ENCODE measurements around the gene CPSF7.
A peak's percentile ranks its signal among the peaks of the same experiment; 100 is the strongest.
"Not testable (repeated sequence)": the region's sequence is repeated elsewhere in the genome, so short reads cannot be mapped to it uniquely, and the experiment has no call there.

The CPSF7 gene

GRCh38 chr11:61445516-61445915 lies 15.7 kb upstream of the CPSF7 start:
- DNase-seq (ENCODE audit: low read depth): no peak
- TF ChIP-seq CTCF (conservative IDR thresholded peaks at IDR 0.05; ENCODE audit: low read depth, low read length): no peak
- H3K4me3 ChIP-seq (ENCODE audit: low read depth, low read length): no peak overlapping the region

- no peak for DNase-seq (ENCODE audit: low read depth)
- TF ChIP-seq CTCF (conservative IDR thresholded peaks at IDR 0.05; ENCODE audit: low read depth, low read length): no peak
- no peak overlapping the region for H3K4me3 ChIP-seq (ENCODE audit: low read depth, low read length)
Measured at GRCh38 chr11:61442616-61443015, 12.8 kb upstream of the CPSF7 start.

GRCh38 chr11:61439615-61440014 lies 9.8 kb upstream of the CPSF7 start:
- no peak for TF ChIP-seq CTCF (conservative IDR thresholded peaks at IDR 0.05; ENCODE audit: low read depth, low read length)
- no peak overlapping the region for H3K4me3 ChIP-seq (ENCODE audit: low read depth, low read length)
- DNase-seq (ENCODE audit: low read depth): no peak

- no peak for TF ChIP-seq CTCF (conservative IDR thresholded peaks at IDR 0.05; ENCODE audit: low read depth, low read length)
- DNase-seq (ENCODE audit: low read depth): no peak
- H3K4me3 ChIP-seq (ENCODE audit: low read depth, low read length): no peak overlapping the region
Measured at GRCh38 chr11:61437496-61437895, 7.7 kb upstream of the CPSF7 start.

- not testable (repeated sequence) for DNase-seq (ENCODE audit: low read depth)
Measured at GRCh38 chr11:61430839-61431238, 1.1 kb upstream of the CPSF7 start.

GRCh38 chr11:61429346-61429690 lies 457 bp downstream of the CPSF7 start:
- DNase-seq (ENCODE audit: low read depth): peak; percentile 50
- TF ChIP-seq CTCF (conservative IDR thresholded peaks at IDR 0.05; ENCODE audit: low read depth, low read length): no peak
- H3K4me3 ChIP-seq (ENCODE audit: low read depth, low read length): peak overlapping the region; percentile 87

More at GRCh38 chr11:61430839-61431238, 1.1 kb upstream of the CPSF7 start:
- peak overlapping the region; percentile 87 for H3K4me3 ChIP-seq (ENCODE audit: low read depth, low read length)

DNA sequence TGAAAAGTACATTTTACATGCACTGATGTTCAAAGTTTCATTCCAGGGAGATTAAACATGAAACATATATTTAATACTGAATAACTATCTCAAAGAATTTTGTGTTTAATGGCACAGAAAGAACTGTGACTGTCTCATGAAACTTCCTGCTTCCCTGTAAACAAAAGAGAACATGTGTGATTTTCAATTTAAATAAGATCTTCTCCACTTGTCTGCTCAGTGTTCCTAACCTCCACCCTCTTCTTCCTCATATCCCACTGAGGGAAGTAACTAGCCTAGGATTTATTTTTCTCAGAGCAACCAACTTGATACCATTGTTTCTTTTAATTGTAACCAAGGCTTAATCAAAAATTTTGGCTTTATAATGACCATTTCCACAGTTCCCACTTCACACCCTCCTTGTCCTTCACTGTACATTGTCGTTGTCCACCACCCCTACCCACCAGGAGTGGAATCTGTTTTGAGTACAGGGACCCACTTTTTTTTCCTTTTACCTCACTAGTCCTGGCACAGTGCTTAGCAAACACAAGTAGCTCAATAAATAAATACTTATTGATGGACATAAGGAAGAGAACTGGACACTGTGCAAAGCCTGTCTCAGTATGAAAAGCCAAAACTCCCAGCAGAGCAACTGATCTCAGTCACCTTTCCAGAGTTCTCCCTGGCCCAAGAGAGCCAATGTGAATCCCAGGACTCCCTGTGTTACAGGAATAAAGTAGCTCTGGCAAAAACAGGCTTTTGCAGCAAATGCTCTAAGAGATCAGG lies 4.2 kb downstream of the CPSF7 start:
- DNase-seq (ENCODE audit: low read depth): no peak

More for the DNA sequence above, 4.2 kb downstream of the CPSF7 start:
- H3K4me3 ChIP-seq (ENCODE audit: low read depth, low read length): no peak overlapping the region
- no peak for TF ChIP-seq CTCF (conservative IDR thresholded peaks at IDR 0.05; ENCODE audit: low read depth, low read length)

All from choroid plexus epithelial cell (primary cell).